WTC11 (cell line): ENCODE results near the gene EPHB3. TPM values are rescaled to one million over a fixed set of nuclear protein-coding genes. Genes with fewer than 3 reads are reported as not detected.

Source experiments
- ATAC-seq: fragments of 200-7000 bp; cut with Tn5 transposase; 2 replicates; pipeline ENCODE4 v1.10.0; 2021; ENCODE audit warnings: mild to moderate bottlenecking, moderate library complexity
- CTCF ChIA-PET: fragments of 300-600 bp; sonication (Branson Sonifier 250); formaldehyde crosslinking; loops from one replicate; lab custom pipeline; 2021; ENCODE audit warnings: antibody characterized with exemption; lab: Charles Lee
- POLR2A ChIA-PET: fragments of 350-600 bp; sonication (Branson Sonifier 250); formaldehyde crosslinking; loops from one replicate; lab custom pipeline; 2021; ENCODE audit warnings: antibody characterized with exemption; lab: Charles Lee
- DNase-seq: peaks from one replicate; pipeline ENCODE4 v3.0.0; 2021; ENCODE audit warnings: low spot score
- H3K27ac Mint-ChIP-seq: 2 replicates; pipeline ENCODE4 v1.8.0; 2021; ENCODE audit warnings: mixed read lengths
- H3K27me3 Mint-ChIP-seq: 2 replicates; pipeline ENCODE4 v1.8.0; 2021; ENCODE audit warnings: low read depth, mild to moderate bottlenecking, moderate library complexity, mixed read lengths
- H3K36me3 Mint-ChIP-seq: 2 replicates; pipeline ENCODE4 v1.8.0; 2021; ENCODE audit warnings: mixed read lengths
- H3K4me1 Mint-ChIP-seq: 2 replicates; pipeline ENCODE4 v1.8.0; 2022; ENCODE audit warnings: mixed read lengths
- H3K4me3 Mint-ChIP-seq: 2 replicates; pipeline ENCODE4 v1.8.0; 2021; ENCODE audit warnings: mild to moderate bottlenecking, moderate library complexity, mixed read lengths
- H3K9me3 Mint-ChIP-seq: 2 replicates; pipeline ENCODE4 v1.8.0; 2021; ENCODE audit warnings: mixed read lengths
- ETV6 ChIP-seq: sonication (generic); formaldehyde crosslinking; IDR thresholded peaks from 2 replicates; pipeline ENCODE4 v1.8.1; 2022; ENCODE audit warnings: mild to moderate bottlenecking, missing genetic modification reagents
- FOXK1 ChIP-seq: sonication (generic); formaldehyde crosslinking; IDR thresholded peaks from 2 replicates; pipeline ENCODE4 v1.8.0; 2022; ENCODE audit warnings: mild to moderate bottlenecking, moderate library complexity, missing genetic modification reagents
- FOXP1 ChIP-seq: sonication (generic); formaldehyde crosslinking; IDR thresholded peaks from 2 replicates; pipeline ENCODE4 v1.8.0; 2022; ENCODE audit warnings: missing genetic modification reagents, mild to moderate bottlenecking, moderate library complexity, borderline replicate concordance
- GABPB1 ChIP-seq: sonication (generic); formaldehyde crosslinking; IDR thresholded peaks from 2 replicates; pipeline ENCODE4 v1.8.1; 2023; ENCODE audit warnings: mild to moderate bottlenecking, missing genetic modification reagents
- MXD4 ChIP-seq: fragments of 250-450 bp; sonication (Bioruptor Pico); IDR thresholded peaks from 2 replicates; pipeline ENCODE4 v1.8.0; 2021; ENCODE audit warnings: mild to moderate bottlenecking, moderate library complexity, borderline replicate concordance
- NR2C2 ChIP-seq: sonication (generic); formaldehyde crosslinking; IDR thresholded peaks from 2 replicates; pipeline ENCODE4 v1.8.0; 2022; ENCODE audit warnings: mild to moderate bottlenecking, missing genetic modification reagents
- NR3C1 ChIP-seq: sonication (generic); formaldehyde crosslinking; conservative IDR thresholded peaks from 2 replicates; pipeline ENCODE4 v1.8.1; 2023; ENCODE audit warnings: low read depth, mild to moderate bottlenecking, missing genetic modification reagents
- OVOL2 ChIP-seq: fragments of 250-450 bp; sonication (Bioruptor Pico); IDR thresholded peaks from 2 replicates; pipeline ENCODE4 v1.9.0; 2021; ENCODE audit warnings: mild to moderate bottlenecking, borderline replicate concordance
- SMAD3 ChIP-seq: sonication (generic); formaldehyde crosslinking; IDR thresholded peaks from 2 replicates; pipeline ENCODE4 v1.8.0; 2022; ENCODE audit warnings: missing genetic modification reagents, mild to moderate bottlenecking, borderline replicate concordance
- SP1 ChIP-seq: sonication (generic); formaldehyde crosslinking; conservative IDR thresholded peaks from 2 replicates; pipeline ENCODE4 v1.8.1; 2022; ENCODE audit warnings: missing genetic modification reagents
- ZNF121 ChIP-seq: sonication (generic); formaldehyde crosslinking; IDR thresholded peaks from 2 replicates; pipeline ENCODE4 v1.8.0; 2023; ENCODE audit warnings: missing genetic modification reagents
- ZNF219 ChIP-seq: sonication (generic); formaldehyde crosslinking; IDR thresholded peaks from 2 replicates; pipeline ENCODE4 v1.8.0; 2023; ENCODE audit warnings: missing genetic modification reagents, mild to moderate bottlenecking, borderline replicate concordance
- total RNA-seq: library from RNA; stranded (reverse); gene quantifications from 3 replicates; pipeline ENCODE4 v1.2.3, GENCODE V29; 2021
- TF ChIP-seq, protein P1 (sequence below): fragments of 250-450 bp; sonication (Bioruptor Pico); IDR thresholded peaks from 2 replicates; pipeline ENCODE4 v1.9.0; 2021; ENCODE audit warnings: mild to moderate bottlenecking
- TF ChIP-seq, protein P2 (sequence below): sonication (generic); formaldehyde crosslinking; IDR thresholded peaks from 2 replicates; pipeline ENCODE4 v1.8.1; 2023; ENCODE audit warnings: mild to moderate bottlenecking, missing genetic modification reagents, moderate library complexity
- TF ChIP-seq, protein P3 (sequence below): sonication (generic); formaldehyde crosslinking; IDR thresholded peaks from 2 replicates; pipeline ENCODE4 v1.8.1; 2023; ENCODE audit warnings: mild to moderate bottlenecking, missing genetic modification reagents, moderate library complexity
- TF ChIP-seq, protein P4 (sequence below): fragments of 250-450 bp; sonication (Bioruptor Pico); IDR thresholded peaks from 2 replicates; pipeline ENCODE4 v1.8.0; 2021; ENCODE audit warnings: mild to moderate bottlenecking
- TF ChIP-seq, protein P5 (sequence below): sonication (generic); formaldehyde crosslinking; IDR thresholded peaks from 2 replicates; pipeline ENCODE4 v1.8.0; 2022; ENCODE audit warnings: mild to moderate bottlenecking, missing genetic modification reagents
- TF ChIP-seq, protein P6 (sequence below): fragments of 250-450 bp; sonication (Bioruptor Pico); IDR thresholded peaks from 2 replicates; pipeline ENCODE4 v2.1.2; 2022; ENCODE audit warnings: mild to moderate bottlenecking, moderate library complexity
- TF ChIP-seq, protein P7 (sequence below): sonication (generic); formaldehyde crosslinking; IDR thresholded peaks from 2 replicates; pipeline ENCODE4 v1.8.0; 2022; ENCODE audit warnings: mild to moderate bottlenecking, missing genetic modification reagents
- TF ChIP-seq, protein P8 (sequence below): fragments of 250-450 bp; sonication (Bioruptor Pico); IDR thresholded peaks from 2 replicates; pipeline ENCODE4 v1.9.0; 2021; ENCODE audit warnings: moderate library complexity, mild to moderate bottlenecking, inconsistent platforms, borderline replicate concordance

Gene EPHB3
- total RNA-seq, 1 experiment from 2014 or later, result 11.4 TPM

DNA sequence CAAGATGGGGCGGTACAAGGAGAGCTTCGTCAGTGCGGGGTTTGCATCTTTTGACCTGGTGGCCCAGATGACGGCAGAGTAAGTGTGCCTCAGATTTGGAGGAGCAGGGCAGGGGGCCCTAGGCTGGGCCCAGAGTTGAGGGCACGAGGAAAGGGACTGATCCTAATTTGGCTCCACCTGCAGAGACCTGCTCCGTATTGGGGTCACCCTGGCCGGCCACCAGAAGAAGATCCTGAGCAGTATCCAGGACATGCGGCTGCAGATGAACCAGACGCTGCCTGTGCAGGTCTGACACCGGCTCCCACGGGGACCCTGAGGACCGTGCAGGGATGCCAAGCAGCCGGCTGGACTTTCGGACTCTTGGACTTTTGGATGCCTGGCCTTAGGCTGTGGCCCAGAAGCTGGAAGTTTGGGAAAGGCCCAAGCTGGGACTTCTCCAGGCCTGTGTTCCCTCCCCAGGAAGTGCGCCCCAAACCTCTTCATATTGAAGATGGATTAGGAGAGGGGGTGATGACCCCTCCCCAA, 19.8 kb downstream of the EPHB3 start (continued):
- TF ChIP-seq, protein P1, sequence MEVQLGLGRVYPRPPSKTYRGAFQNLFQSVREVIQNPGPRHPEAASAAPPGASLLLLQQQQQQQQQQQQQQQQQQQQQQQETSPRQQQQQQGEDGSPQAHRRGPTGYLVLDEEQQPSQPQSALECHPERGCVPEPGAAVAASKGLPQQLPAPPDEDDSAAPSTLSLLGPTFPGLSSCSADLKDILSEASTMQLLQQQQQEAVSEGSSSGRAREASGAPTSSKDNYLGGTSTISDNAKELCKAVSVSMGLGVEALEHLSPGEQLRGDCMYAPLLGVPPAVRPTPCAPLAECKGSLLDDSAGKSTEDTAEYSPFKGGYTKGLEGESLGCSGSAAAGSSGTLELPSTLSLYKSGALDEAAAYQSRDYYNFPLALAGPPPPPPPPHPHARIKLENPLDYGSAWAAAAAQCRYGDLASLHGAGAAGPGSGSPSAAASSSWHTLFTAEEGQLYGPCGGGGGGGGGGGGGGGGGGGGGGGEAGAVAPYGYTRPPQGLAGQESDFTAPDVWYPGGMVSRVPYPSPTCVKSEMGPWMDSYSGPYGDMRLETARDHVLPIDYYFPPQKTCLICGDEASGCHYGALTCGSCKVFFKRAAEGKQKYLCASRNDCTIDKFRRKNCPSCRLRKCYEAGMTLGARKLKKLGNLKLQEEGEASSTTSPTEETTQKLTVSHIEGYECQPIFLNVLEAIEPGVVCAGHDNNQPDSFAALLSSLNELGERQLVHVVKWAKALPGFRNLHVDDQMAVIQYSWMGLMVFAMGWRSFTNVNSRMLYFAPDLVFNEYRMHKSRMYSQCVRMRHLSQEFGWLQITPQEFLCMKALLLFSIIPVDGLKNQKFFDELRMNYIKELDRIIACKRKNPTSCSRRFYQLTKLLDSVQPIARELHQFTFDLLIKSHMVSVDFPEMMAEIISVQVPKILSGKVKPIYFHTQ, result no peak
- no peak for TF ChIP-seq NR3C1 (CRISPR knock-in tag)
- TF ChIP-seq, protein P2, sequence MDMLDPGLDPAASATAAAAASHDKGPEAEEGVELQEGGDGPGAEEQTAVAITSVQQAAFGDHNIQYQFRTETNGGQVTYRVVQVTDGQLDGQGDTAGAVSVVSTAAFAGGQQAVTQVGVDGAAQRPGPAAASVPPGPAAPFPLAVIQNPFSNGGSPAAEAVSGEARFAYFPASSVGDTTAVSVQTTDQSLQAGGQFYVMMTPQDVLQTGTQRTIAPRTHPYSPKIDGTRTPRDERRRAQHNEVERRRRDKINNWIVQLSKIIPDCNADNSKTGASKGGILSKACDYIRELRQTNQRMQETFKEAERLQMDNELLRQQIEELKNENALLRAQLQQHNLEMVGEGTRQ (CRISPR knock-in tag), result no peak

DNA sequence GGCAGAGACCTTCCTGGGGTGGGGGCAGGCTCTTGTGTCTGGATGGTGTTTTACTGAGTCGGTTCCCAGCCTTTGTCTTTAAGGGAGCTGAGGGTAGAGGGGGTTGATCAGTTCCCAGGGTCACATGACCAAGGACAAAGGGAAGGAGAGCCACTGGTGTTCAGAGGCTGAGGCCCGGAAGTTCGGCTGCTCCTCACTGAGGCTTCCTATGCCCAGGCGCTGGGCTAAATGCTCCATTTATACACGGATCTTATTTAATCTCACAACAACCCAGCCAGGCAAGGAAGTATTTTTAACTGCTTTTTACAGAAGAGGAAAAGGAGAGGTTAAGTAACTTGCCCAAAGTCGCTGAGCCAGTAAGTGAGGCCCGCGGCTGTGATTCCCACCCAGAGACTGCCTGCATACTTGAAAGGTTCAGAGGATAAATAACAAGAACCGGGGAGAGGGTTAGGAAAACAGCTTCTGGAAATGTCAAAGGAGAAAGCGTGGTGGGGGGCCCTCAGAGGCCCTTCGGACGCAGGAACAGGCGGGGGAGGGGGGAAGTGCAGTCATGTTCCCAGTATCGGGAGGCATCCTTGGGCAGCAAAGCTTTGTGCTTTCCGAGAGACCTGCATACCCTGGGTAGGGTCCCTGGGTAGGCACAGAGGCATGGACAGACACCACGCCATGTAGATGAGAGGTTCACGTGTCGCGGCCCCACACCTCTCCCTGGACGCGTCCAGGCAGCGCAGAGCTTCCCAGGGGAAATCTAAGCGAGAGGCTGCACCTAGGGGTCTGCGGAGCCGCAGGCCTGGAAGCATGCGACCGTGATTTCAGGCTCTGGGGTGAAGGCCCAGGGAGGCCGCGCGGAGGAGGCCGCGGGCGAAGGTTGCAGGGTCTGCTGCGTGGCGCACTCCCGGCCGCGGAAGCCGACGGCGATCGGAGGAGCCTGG, 21.3 kb downstream of the EPHB3 start:
- H3K27ac Mint-ChIP-seq, result 0 out of 2 replicates have a peak overlapping the region, but pooled peaks have one; percentile 28
- H3K36me3 Mint-ChIP-seq, result peaks cover 5% of the 10 kb centered on the region; the same call in 1 of the 2 replicates
- peak overlapping the region; percentile 80 for H3K4me3 Mint-ChIP-seq
- peaks cover 40% of the 10 kb centered on the region for H3K27me3 Mint-ChIP-seq
- ATAC-seq (peak; percentile 50), DNase-seq (peak; percentile 50)
- ChIA-PET POLR2A (interaction anchor here (0.5 to 1.6 kb wide), 6 partner anchors 9 to 161 kb away, joined by 3 to 4 read pairs (median 3); partner anchors contain the start of gene MAGEF1), CTCF (interaction anchor here (0.6 to 4.5 kb wide), 17 partner anchors 8 to 211 kb away, joined by 3 to 37 read pairs (median 6); partner anchors contain the start of gene MAGEF1)
- H3K9me3 Mint-ChIP-seq, result no peaks in the 10 kb centered on the region
- H3K4me1 Mint-ChIP-seq, result peaks cover 33% of the 10 kb centered on the region
- TF ChIP-seq, protein P3, sequence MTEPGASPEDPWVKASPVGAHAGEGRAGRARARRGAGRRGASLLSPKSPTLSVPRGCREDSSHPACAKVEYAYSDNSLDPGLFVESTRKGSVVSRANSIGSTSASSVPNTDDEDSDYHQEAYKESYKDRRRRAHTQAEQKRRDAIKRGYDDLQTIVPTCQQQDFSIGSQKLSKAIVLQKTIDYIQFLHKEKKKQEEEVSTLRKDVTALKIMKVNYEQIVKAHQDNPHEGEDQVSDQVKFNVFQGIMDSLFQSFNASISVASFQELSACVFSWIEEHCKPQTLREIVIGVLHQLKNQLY, result no peak
- TF ChIP-seq GABPB1 (CRISPR knock-in tag) (no peak), NR2C2 (no peak), ZNF219 (no peak), FOXP1 (CRISPR knock-in tag) (peak; percentile 54; the same call in 1 of the 2 replicates), FOXK1 (CRISPR knock-in tag) (peak; percentile 38; the same call in 1 of the 2 replicates), SMAD3 (CRISPR knock-in tag) (no peak), NR3C1 (CRISPR knock-in tag) (no peak), MXD4 (no peak), ZNF121 (no peak), OVOL2 (CRISPR knock-in tag) (no peak), SP1 (CRISPR knock-in tag) (no peak), ETV6 (peak; percentile 85; the same call in 1 of the 2 replicates)
- TF ChIP-seq, protein P4, sequence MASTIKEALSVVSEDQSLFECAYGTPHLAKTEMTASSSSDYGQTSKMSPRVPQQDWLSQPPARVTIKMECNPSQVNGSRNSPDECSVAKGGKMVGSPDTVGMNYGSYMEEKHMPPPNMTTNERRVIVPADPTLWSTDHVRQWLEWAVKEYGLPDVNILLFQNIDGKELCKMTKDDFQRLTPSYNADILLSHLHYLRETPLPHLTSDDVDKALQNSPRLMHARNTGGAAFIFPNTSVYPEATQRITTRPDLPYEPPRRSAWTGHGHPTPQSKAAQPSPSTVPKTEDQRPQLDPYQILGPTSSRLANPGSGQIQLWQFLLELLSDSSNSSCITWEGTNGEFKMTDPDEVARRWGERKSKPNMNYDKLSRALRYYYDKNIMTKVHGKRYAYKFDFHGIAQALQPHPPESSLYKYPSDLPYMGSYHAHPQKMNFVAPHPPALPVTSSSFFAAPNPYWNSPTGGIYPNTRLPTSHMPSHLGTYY (CRISPR knock-in tag), result no peak
- TF ChIP-seq, protein P5, sequence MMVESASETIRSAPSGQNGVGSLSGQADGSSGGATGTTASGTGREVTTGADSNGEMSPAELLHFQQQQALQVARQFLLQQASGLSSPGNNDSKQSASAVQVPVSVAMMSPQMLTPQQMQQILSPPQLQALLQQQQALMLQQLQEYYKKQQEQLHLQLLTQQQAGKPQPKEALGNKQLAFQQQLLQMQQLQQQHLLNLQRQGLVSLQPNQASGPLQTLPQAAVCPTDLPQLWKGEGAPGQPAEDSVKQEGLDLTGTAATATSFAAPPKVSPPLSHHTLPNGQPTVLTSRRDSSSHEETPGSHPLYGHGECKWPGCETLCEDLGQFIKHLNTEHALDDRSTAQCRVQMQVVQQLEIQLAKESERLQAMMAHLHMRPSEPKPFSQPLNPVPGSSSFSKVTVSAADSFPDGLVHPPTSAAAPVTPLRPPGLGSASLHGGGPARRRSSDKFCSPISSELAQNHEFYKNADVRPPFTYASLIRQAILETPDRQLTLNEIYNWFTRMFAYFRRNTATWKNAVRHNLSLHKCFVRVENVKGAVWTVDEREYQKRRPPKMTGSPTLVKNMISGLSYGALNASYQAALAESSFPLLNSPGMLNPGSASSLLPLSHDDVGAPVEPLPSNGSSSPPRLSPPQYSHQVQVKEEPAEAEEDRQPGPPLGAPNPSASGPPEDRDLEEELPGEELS (CRISPR knock-in tag), result 0 out of 2 replicates have a peak, but pooled peaks have one; percentile 30
- TF ChIP-seq, protein P2 (CRISPR knock-in tag), result peak; percentile 92
- TF ChIP-seq, protein P6, sequence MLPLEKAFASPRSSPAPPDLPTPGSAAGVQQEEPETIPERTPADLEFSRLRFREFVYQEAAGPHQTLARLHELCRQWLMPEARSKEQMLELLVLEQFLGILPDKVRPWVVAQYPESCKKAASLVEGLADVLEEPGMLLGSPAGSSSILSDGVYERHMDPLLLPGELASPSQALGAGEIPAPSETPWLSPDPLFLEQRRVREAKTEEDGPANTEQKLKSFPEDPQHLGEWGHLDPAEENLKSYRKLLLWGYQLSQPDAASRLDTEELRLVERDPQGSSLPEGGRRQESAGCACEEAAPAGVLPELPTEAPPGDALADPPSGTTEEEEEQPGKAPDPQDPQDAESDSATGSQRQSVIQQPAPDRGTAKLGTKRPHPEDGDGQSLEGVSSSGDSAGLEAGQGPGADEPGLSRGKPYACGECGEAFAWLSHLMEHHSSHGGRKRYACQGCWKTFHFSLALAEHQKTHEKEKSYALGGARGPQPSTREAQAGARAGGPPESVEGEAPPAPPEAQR (CRISPR knock-in tag), result no peak
- TF ChIP-seq, protein P7, sequence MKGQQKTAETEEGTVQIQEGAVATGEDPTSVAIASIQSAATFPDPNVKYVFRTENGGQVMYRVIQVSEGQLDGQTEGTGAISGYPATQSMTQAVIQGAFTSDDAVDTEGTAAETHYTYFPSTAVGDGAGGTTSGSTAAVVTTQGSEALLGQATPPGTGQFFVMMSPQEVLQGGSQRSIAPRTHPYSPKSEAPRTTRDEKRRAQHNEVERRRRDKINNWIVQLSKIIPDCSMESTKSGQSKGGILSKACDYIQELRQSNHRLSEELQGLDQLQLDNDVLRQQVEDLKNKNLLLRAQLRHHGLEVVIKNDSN (CRISPR knock-in tag), result peak; percentile 90
- TF ChIP-seq, protein P8, sequence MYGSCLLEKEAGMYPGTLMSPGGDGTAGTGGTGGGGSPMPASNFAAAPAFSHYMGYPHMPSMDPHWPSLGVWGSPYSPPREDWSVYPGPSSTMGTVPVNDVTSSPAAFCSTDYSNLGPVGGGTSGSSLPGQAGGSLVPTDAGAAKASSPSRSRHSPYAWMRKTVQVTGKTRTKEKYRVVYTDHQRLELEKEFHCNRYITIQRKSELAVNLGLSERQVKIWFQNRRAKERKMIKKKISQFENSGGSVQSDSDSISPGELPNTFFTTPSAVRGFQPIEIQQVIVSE (CRISPR knock-in tag), result no peak
